K562 (cell line): ENCODE results near the gene MADCAM1. TPM values are rescaled to one million over a fixed set of nuclear protein-coding genes. Genes with fewer than 3 reads are reported as not detected.
A peak's percentile ranks its signal among the peaks of the same experiment; 100 is the strongest.

Experiments
- CREM ChIP-seq: IDR thresholded peaks from 2 replicates; pipeline ENCODE4 v1.6.1; 2014; ENCODE audit warnings: antibody characterized with exemption, low read depth
- FOS ChIP-seq: IDR thresholded peaks from 3 replicates; pipeline ENCODE4 v1.6.1; 2011; ENCODE audit not compliant: insufficient read length; ENCODE audit errors: extremely low read depth
- ILF3 ChIP-seq: fragments of 450-650 bp; IDR thresholded peaks from 2 replicates; pipeline ENCODE4 v1.6.1; 2018; ENCODE audit warnings: antibody characterized with exemption, mild to moderate bottlenecking, moderate library complexity, borderline replicate concordance
- KLF16 ChIP-seq: IDR thresholded peaks from 2 replicates; pipeline ENCODE4 v1.6.1; 2016; ENCODE audit warnings: antibody characterized with exemption
- MCM2 ChIP-seq: fragments of 450-650 bp; IDR thresholded peaks from 2 replicates; pipeline ENCODE4 v1.6.1; 2017; ENCODE audit warnings: low read depth, mild to moderate bottlenecking
- MEF2A ChIP-seq: IDR thresholded peaks from 2 replicates; pipeline ENCODE4 v1.6.1; 2011; ENCODE audit warnings: low read depth, mild to moderate bottlenecking, low read length, moderate library complexity; ENCODE audit not compliant: control insufficient read depth
- NFRKB ChIP-seq: fragments of 450-650 bp; IDR thresholded peaks from 2 replicates; pipeline ENCODE4 v1.6.1; 2016; ENCODE audit warnings: low read depth
- POLR2AphosphoS5 ChIP-seq: IDR thresholded peaks from 2 replicates; pipeline ENCODE4 v1.6.1; 2011; ENCODE audit warnings: mild to moderate bottlenecking, low read depth, low read length, moderate library complexity; ENCODE audit not compliant: control insufficient read depth, insufficient read depth
- SPI1 ChIP-seq: IDR thresholded peaks from 2 replicates; pipeline ENCODE4 v1.6.1; 2011; ENCODE audit warnings: low read depth, low read length, control low read depth, borderline replicate concordance
- SRSF3 ChIP-seq: fragments of 200-400 bp; formaldehyde crosslinking; IDR thresholded peaks from 2 replicates; pipeline ENCODE4 v1.6.1; 2016; ENCODE audit warnings: mild to moderate bottlenecking, low read length, moderate library complexity; ENCODE audit not compliant: insufficient read depth
- ZNF175 ChIP-seq: fragments of 200-800 bp; sonication (Bioruptor generic); IDR thresholded peaks from 2 replicates; pipeline ENCODE4 v1.6.1; 2016; ENCODE audit warnings: low read depth, mild to moderate bottlenecking, missing genetic modification characterization, missing compliant biosample characterization
- ZNF263 ChIP-seq: sonication (generic); formaldehyde crosslinking; IDR thresholded peaks from 2 replicates; pipeline ENCODE4 v1.8.0; 2022; ENCODE audit warnings: mild to moderate bottlenecking, missing genetic modification reagents, borderline replicate concordance
- ZNF347 ChIP-seq: fragments of 450-650 bp; formaldehyde crosslinking; IDR thresholded peaks from 2 replicates; pipeline ENCODE4 v1.4.0; 2020; ENCODE audit warnings: low read depth, mild to moderate bottlenecking, moderate library complexity
- ZNF583 ChIP-seq: fragments of 250-450 bp; sonication (Bioruptor Pico); IDR thresholded peaks from 2 replicates; pipeline ENCODE4 v1.4.0; 2020
- ZNF586 ChIP-seq: fragments of 450-650 bp; formaldehyde crosslinking; conservative IDR thresholded peaks from 2 replicates; pipeline ENCODE4 v1.4.0; 2020; ENCODE audit warnings: mild to moderate bottlenecking, moderate library complexity
- polyA plus RNA-seq, 8 experiments: library from polyadenylated mRNA; depleted of rRNA in 4 of 8; stranded (reverse) in 5 of 8; unstranded in 3 of 8; fragments of >200 nt; fragmentation: Nextera tagmentation in 2 of 8; fragmentation: Illumina TruSeq in 1 of 8; extraction: Ambion mirVana in 2 of 8; extraction: Trizol in 1 of 8; gene quantifications; 2 replicates each; pipeline versions ENCODE4 v1.2.1 to v1.2.3, GENCODE V29; 2011 to 2014; ENCODE audit warnings: inconsistent platforms in 1 of 8, missing spikeins in 1 of 8
- total RNA-seq, 7 experiments: library from RNA; depleted of rRNA in 6 of 7; stranded (reverse); fragments of >200 nt in 6 of 7; fragmentation: Illumina TruSeq in 2 of 7; extraction: Trizol in 2 of 7; gene quantifications; 2 replicates each; pipeline versions ENCODE4 v1.2.1 to v1.2.3, GENCODE V29; 2011 to 2021; ENCODE audit warnings: low replicate concordance in 1 of 7
- TF ChIP-seq, protein P1 (sequence below), 2 experiments: fragments of 250-450 bp in 1 of 2; fragments of 450-650 bp in 1 of 2; sonication (Bioruptor Pico) in 1 of 2; IDR thresholded peaks; 2 replicates each; pipeline versions ENCODE4 v1.6.1 to v1.8.0; 2016 to 2021; ENCODE audit warnings: mild to moderate bottlenecking in 2 of 2, moderate library complexity in 2 of 2, missing compliant biosample characterization in 1 of 2, missing genetic modification characterization in 1 of 2
- TF ChIP-seq, protein P2 (sequence below): fragments of 200-800 bp; sonication (Bioruptor generic); IDR thresholded peaks from 2 replicates; pipeline ENCODE4 v1.6.1; 2017; ENCODE audit warnings: missing genetic modification characterization, missing compliant biosample characterization
- TF ChIP-seq, protein P3 (sequence below): fragments of 250-450 bp; sonication (Bioruptor Pico); IDR thresholded peaks from 2 replicates; pipeline ENCODE4 v1.8.0; 2022; ENCODE audit warnings: moderate library complexity, mild to moderate bottlenecking, inconsistent platforms
- TF ChIP-seq, protein P4 (sequence below): sonication (generic); formaldehyde crosslinking; IDR thresholded peaks from 2 replicates; pipeline ENCODE4 v1.9.0; 2022; ENCODE audit warnings: mild to moderate bottlenecking, missing genetic modification reagents
- TF ChIP-seq, protein P5 (sequence below): fragments of 250-450 bp; sonication (Bioruptor Pico); IDR thresholded peaks from 2 replicates; pipeline ENCODE4 v1.4.0; 2020
- TF ChIP-seq, protein P6 (sequence below): sonication (generic); formaldehyde crosslinking; IDR thresholded peaks from 2 replicates; pipeline ENCODE4 v1.4.0; 2020; ENCODE audit warnings: mild to moderate bottlenecking, missing genetic modification reagents

MADCAM1 gene
- total and polyA plus RNA-seq, 9 of the 15 experiments (the other 6 are each of a cell fraction or from before 2014, with no cell fraction given), result 0.09 to 0.36 (median 0.09) TPM; not detected in 6

DNA sequence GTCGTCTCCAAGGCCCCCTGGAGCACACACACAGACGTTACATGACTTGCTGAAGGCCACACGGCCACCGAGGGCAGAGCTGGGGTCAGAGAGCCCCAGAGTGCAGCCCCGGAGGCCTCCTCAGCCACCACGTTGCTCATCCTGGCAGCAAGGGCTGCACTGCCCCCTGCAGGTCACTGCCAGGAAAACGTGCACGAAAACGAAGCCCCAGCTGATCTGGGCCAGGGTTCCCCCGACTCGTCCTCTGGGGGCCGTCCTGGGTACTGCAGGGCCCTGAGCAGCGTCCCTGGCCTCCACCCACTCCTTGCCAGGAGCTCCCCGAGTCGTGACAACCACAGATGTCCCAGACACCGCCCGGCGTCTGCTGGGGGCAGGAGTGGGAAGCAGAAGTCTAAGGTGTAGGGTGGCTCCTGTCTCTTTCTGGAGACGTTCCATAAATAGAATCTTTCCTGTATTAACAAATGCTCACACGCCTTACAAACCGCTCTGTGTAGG is 14.4 kb downstream of the MADCAM1 start (continued):
- TF ChIP-seq, protein P1, sequence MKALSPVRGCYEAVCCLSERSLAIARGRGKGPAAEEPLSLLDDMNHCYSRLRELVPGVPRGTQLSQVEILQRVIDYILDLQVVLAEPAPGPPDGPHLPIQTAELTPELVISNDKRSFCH (CRISPR knock-in tag; IDR thresholded peaks at IDR 0.05), result no peak
- TF ChIP-seq, protein P1 (tag; IDR thresholded peaks at IDR 0.05), result no peak
- TF ChIP-seq ZNF586 (no peak), POLR2AphosphoS5 (no peak), SPI1 (no peak), FOS (no peak), SRSF3 (no peak), CREM (peak; percentile 84), ILF3 (no peak), MEF2A (no peak), ZNF583 (CRISPR knock-in tag) (no peak), KLF16 (peak; percentile 59; the same call in 1 of the 2 replicates), ZNF263 (0 out of 2 replicates have a peak, but pooled peaks have one; percentile 41), ZNF347 (CRISPR knock-in tag) (no peak), MCM2 (no peak), NFRKB (no peak), ZNF175 (CRISPR knock-in tag) (no peak)
- TF ChIP-seq, protein P2, sequence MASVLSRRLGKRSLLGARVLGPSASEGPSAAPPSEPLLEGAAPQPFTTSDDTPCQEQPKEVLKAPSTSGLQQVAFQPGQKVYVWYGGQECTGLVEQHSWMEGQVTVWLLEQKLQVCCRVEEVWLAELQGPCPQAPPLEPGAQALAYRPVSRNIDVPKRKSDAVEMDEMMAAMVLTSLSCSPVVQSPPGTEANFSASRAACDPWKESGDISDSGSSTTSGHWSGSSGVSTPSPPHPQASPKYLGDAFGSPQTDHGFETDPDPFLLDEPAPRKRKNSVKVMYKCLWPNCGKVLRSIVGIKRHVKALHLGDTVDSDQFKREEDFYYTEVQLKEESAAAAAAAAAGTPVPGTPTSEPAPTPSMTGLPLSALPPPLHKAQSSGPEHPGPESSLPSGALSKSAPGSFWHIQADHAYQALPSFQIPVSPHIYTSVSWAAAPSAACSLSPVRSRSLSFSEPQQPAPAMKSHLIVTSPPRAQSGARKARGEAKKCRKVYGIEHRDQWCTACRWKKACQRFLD (CRISPR knock-in tag), result no peak
- TF ChIP-seq, protein P3, sequence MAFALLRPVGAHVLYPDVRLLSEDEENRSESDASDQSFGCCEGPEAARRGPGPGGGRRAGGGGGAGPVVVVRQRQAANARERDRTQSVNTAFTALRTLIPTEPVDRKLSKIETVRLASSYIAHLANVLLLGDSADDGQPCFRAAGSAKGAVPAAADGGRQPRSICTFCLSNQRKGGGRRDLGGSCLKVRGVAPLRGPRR (CRISPR knock-in tag), result no peak
- TF ChIP-seq, protein P4, sequence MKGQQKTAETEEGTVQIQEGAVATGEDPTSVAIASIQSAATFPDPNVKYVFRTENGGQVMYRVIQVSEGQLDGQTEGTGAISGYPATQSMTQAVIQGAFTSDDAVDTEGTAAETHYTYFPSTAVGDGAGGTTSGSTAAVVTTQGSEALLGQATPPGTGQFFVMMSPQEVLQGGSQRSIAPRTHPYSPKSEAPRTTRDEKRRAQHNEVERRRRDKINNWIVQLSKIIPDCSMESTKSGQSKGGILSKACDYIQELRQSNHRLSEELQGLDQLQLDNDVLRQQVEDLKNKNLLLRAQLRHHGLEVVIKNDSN, result peak; percentile 42; the same call in 1 of the 2 replicates
- TF ChIP-seq, protein P5, sequence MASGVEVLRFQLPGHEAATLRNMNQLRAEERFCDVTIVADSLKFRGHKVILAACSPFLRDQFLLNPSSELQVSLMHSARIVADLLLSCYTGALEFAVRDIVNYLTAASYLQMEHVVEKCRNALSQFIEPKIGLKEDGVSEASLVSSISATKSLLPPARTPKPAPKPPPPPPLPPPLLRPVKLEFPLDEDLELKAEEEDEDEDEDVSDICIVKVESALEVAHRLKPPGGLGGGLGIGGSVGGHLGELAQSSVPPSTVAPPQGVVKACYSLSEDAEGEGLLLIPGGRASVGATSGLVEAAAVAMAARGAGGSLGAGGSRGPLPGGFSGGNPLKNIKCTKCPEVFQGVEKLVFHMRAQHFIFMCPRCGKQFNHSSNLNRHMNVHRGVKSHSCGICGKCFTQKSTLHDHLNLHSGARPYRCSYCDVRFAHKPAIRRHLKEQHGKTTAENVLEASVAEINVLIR, result no peak
- TF ChIP-seq, protein P6, sequence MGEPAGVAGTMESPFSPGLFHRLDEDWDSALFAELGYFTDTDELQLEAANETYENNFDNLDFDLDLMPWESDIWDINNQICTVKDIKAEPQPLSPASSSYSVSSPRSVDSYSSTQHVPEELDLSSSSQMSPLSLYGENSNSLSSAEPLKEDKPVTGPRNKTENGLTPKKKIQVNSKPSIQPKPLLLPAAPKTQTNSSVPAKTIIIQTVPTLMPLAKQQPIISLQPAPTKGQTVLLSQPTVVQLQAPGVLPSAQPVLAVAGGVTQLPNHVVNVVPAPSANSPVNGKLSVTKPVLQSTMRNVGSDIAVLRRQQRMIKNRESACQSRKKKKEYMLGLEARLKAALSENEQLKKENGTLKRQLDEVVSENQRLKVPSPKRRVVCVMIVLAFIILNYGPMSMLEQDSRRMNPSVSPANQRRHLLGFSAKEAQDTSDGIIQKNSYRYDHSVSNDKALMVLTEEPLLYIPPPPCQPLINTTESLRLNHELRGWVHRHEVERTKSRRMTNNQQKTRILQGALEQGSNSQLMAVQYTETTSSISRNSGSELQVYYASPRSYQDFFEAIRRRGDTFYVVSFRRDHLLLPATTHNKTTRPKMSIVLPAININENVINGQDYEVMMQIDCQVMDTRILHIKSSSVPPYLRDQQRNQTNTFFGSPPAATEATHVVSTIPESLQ, result no peak
